GM23338 (cell line): ENCODE results near the gene SOX12. TPM values are rescaled to one million over a fixed set of nuclear protein-coding genes. Genes with fewer than 3 reads are reported as not detected.

Experiments
- ATAC-seq: fragments of 200-7000 bp; cut with Tn5 transposase; 3 replicates; pipeline ENCODE4 v1.9.1; 2020
- DNase-seq: peaks from one replicate; pipeline ENCODE4 v3.0.0-alpha.2; 2015; ENCODE audit warnings: low spot score
- H2AFZ ChIP-seq: fragments of 200-600 bp; sonication (generic); 2 replicates; pipeline ENCODE4 v1.8.0; 2016; ENCODE audit warnings: antibody characterized with exemption, mild to moderate bottlenecking, moderate library complexity
- H3F3A ChIP-seq: fragments of 200-600 bp; sonication (generic); replicated peaks from 2 replicates; pipeline ENCODE4 v1.8.0; 2017; ENCODE audit warnings: antibody characterized with exemption, mixed run types, low read depth
- H3K27ac ChIP-seq: fragments of 200-600 bp; sonication (generic); 2 replicates; pipeline ENCODE4 v1.6.1; 2016; ENCODE audit warnings: low read depth
- H3K27me3 ChIP-seq: fragments of 200-600 bp; sonication (generic); 2 replicates; pipeline ENCODE4 v1.8.0; 2016; ENCODE audit warnings: mild to moderate bottlenecking, mixed run types, moderate library complexity; ENCODE audit not compliant: insufficient read depth
- H3K36me3 ChIP-seq: fragments of 200-600 bp; sonication (generic); 2 replicates; pipeline ENCODE4 v1.8.0; 2016; ENCODE audit warnings: mild to moderate bottlenecking; ENCODE audit not compliant: insufficient read depth
- H3K4me1 ChIP-seq: fragments of 200-600 bp; sonication (generic); 2 replicates; pipeline ENCODE4 v1.8.0; 2016; ENCODE audit warnings: mild to moderate bottlenecking, moderate library complexity; ENCODE audit not compliant: insufficient read depth
- H3K4me2 ChIP-seq: fragments of 200-600 bp; sonication (generic); 2 replicates; pipeline ENCODE4 v1.7.1; 2017; ENCODE audit warnings: mixed run types
- H3K4me3 ChIP-seq: fragments of 200-600 bp; sonication (generic); 2 replicates; pipeline ENCODE4 v1.6.1; 2016; ENCODE audit warnings: mixed run types
- H3K79me2 ChIP-seq: fragments of 200-600 bp; sonication (generic); replicated peaks from 2 replicates; pipeline ENCODE4 v1.8.0; 2017; ENCODE audit warnings: mild to moderate bottlenecking; ENCODE audit not compliant: insufficient read depth
- H3K9me2 ChIP-seq: fragments of 200-600 bp; sonication (generic); 2 replicates; pipeline ENCODE4 v1.8.0; 2017; ENCODE audit not compliant: insufficient read depth
- H4K20me1 ChIP-seq: fragments of 200-600 bp; sonication (generic); replicated peaks from 2 replicates; pipeline ENCODE4 v1.8.0; 2017; ENCODE audit warnings: mild to moderate bottlenecking; ENCODE audit not compliant: insufficient read depth
- H3K27ac Mint-ChIP-seq: 2 replicates; pipeline ENCODE4 v1.8.0; 2020; ENCODE audit warnings: inconsistent platforms, mild to moderate bottlenecking, moderate library complexity, mixed read lengths
- H3K27me3 Mint-ChIP-seq: 3 replicates; pipeline ENCODE4 v1.8.0; 2022; ENCODE audit warnings: low read depth, mild to moderate bottlenecking, moderate library complexity, mixed read lengths, inconsistent platforms; ENCODE audit not compliant: insufficient read depth, poor library complexity
- H3K36me3 Mint-ChIP-seq: 3 replicates; pipeline ENCODE4 v1.8.0; 2021; ENCODE audit warnings: low read depth, mild to moderate bottlenecking, inconsistent platforms, moderate library complexity, mixed read lengths
- H3K4me1 Mint-ChIP-seq: 3 replicates; pipeline ENCODE4 v1.8.0; 2020; ENCODE audit warnings: mild to moderate bottlenecking, inconsistent platforms, mixed read lengths
- H3K4me3 Mint-ChIP-seq: 3 replicates; pipeline ENCODE4 v1.8.0; 2021; ENCODE audit warnings: moderate library complexity, mild to moderate bottlenecking, inconsistent platforms, mixed read lengths
- H3K9me3 Mint-ChIP-seq: 3 replicates; pipeline ENCODE4 v1.8.0; 2020; ENCODE audit warnings: moderate library complexity, mild to moderate bottlenecking, inconsistent platforms, mixed read lengths
- CREB1 ChIP-seq: fragments of 250-450 bp; sonication (Bioruptor Pico); IDR thresholded peaks from 2 replicates; pipeline ENCODE4 v1.5.0; 2020; ENCODE audit warnings: low read depth, mild to moderate bottlenecking, moderate library complexity
- EZH2 ChIP-seq: fragments of 200-600 bp; sonication (generic); IDR thresholded peaks from one replicate; pipeline ENCODE4 v1.8.0; 2017; ENCODE audit warnings: antibody characterized with exemption, mild to moderate bottlenecking, low read depth; ENCODE audit not compliant: unreplicated experiment
- EZH2phosphoT487 ChIP-seq: fragments of 200-600 bp; sonication (generic); IDR thresholded peaks from one replicate; pipeline ENCODE4 v1.8.1; 2018; ENCODE audit warnings: antibody characterized with exemption; ENCODE audit not compliant: unreplicated experiment
- JUNB ChIP-seq: IDR thresholded peaks from one replicate; pipeline ENCODE4 v1.6.1; 2016; ENCODE audit warnings: antibody characterized with exemption; ENCODE audit not compliant: unreplicated experiment
- POLR2AphosphoS5 ChIP-seq: IDR thresholded peaks from 2 replicates; pipeline ENCODE4 v1.6.1; 2016; ENCODE audit warnings: antibody characterized with exemption, low read depth
- STAT1 ChIP-seq: IDR thresholded peaks from one replicate; pipeline ENCODE4 v1.6.1; 2016; ENCODE audit warnings: antibody characterized with exemption; ENCODE audit not compliant: unreplicated experiment
- ZNF114 ChIP-seq: fragments of 250-450 bp; sonication (Bioruptor Pico); IDR thresholded peaks from 2 replicates; pipeline ENCODE4 v1.5.0; 2020; ENCODE audit warnings: mild to moderate bottlenecking, moderate library complexity
- ZNF331 ChIP-seq: fragments of 250-450 bp; sonication (Bioruptor Pico); IDR thresholded peaks from 2 replicates; pipeline ENCODE4 v1.5.0; 2020; ENCODE audit warnings: low read depth, mild to moderate bottlenecking, moderate library complexity
- ZNF462 ChIP-seq: fragments of 250-450 bp; sonication (Bioruptor Pico); IDR thresholded peaks from 2 replicates; pipeline ENCODE4 v1.5.0; 2020; ENCODE audit warnings: mild to moderate bottlenecking, moderate library complexity
- polyA plus RNA-seq: library from polyadenylated mRNA; unstranded; fragments of >200 nt; fragmentation: Nextera tagmentation; extraction: Ambion mirVana; gene quantifications from 2 replicates; pipeline ENCODE4 v1.2.1, GENCODE V29; 2016
- total RNA-seq: library from RNA; depleted of rRNA; stranded (reverse); fragments of >200 nt; shearing (Covaris generic); gene quantifications from 2 replicates; pipeline ENCODE4 v1.2.3, GENCODE V29; 2014
- TF ChIP-seq, protein P1 (sequence below), 2 experiments: fragments of 200-600 bp in 1 of 2; sonication (generic) in 1 of 2; conservative IDR thresholded peaks; 2 replicates each; pipeline versions ENCODE4 v1.5.1 to v1.6.1; 2016 to 2017; ENCODE audit warnings: antibody characterized with exemption in 2 of 2, low read depth in 2 of 2, mild to moderate bottlenecking in 2 of 2, moderate library complexity in 1 of 2
- TF ChIP-seq, protein P2 (sequence below): IDR thresholded peaks from one replicate; pipeline ENCODE4 v1.6.1; 2018; ENCODE audit warnings: antibody characterized with exemption; ENCODE audit not compliant: unreplicated experiment
- TF ChIP-seq, protein P3 (sequence below): IDR thresholded peaks from 2 replicates; pipeline ENCODE4 v1.6.1; 2016; ENCODE audit warnings: antibody characterized with exemption

Gene SOX12
- total and polyA plus RNA-seq, 2 experiments from 2014 or later = 14.1 to 32.0 TPM

DNA sequence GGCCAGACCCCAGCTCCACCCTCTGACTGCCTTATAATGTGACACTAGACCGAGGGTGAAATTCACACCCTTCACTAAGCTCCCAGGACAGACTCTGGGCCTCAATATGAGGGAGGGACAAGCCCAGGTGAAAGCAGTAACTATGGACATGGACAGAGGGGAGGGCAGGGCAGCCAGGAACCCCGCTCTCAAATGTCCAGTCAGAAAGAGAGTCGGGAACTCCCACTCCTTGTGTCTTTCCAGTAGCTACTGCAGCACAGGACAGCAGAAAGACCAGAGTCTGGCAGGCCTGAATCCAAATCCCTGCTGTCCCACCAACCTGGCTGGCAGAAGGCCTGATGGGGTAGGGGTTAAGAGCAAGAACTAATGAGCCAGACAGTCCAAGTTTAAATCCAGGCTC is 41.2 kb upstream of the SOX12 start (continued):
- TF ChIP-seq ZNF462 (CRISPR knock-in tag) (no peak), JUNB (no peak), EZH2phosphoT487 (no peak), EZH2 (no peak), STAT1 (no peak), POLR2AphosphoS5 (no peak)
- TF ChIP-seq, protein P1, sequence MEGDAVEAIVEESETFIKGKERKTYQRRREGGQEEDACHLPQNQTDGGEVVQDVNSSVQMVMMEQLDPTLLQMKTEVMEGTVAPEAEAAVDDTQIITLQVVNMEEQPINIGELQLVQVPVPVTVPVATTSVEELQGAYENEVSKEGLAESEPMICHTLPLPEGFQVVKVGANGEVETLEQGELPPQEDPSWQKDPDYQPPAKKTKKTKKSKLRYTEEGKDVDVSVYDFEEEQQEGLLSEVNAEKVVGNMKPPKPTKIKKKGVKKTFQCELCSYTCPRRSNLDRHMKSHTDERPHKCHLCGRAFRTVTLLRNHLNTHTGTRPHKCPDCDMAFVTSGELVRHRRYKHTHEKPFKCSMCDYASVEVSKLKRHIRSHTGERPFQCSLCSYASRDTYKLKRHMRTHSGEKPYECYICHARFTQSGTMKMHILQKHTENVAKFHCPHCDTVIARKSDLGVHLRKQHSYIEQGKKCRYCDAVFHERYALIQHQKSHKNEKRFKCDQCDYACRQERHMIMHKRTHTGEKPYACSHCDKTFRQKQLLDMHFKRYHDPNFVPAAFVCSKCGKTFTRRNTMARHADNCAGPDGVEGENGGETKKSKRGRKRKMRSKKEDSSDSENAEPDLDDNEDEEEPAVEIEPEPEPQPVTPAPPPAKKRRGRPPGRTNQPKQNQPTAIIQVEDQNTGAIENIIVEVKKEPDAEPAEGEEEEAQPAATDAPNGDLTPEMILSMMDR (conservative IDR thresholded peaks at IDR 0.05; ENCODE audit: low read depth in 2 of 2) = no peak

DNA sequence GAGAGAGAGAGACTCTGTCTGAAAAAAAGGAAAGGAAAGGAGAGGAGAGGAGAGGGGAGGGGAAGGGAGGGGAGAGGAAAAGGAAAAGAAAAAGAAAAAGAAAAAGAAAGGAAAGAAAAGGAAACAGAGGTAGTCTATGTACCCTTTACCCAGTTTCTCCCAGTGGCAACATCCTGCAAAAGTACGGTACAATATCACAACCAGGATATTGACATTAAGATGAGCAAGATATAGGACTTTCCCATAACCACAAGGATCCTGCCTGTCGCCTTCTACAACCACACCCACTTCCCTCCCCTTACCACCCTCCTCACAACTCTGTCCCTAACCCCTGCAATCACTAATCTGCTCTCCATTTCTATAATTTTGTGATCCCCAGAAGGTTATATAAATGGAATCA is 38.8 kb upstream of the SOX12 start:
- Mint-ChIP-seq H3K4me3 (no peak overlapping the region), H3K27me3 (peaks cover 4% of the 10 kb centered on the region), H3K27ac (no peak overlapping the region), H3K36me3 (peaks cover 24% of the 10 kb centered on the region), H3K9me3 (no peaks in the 10 kb centered on the region), H3K4me1 (0 out of 3 replicates have a peak, but pooled peaks cover 4% of the 10 kb centered on the region)
- no peak overlapping the region for H3K4me3 ChIP-seq
- no peaks in the 10 kb centered on the region; the same call in 1 of the 2 replicates for H3K27me3 ChIP-seq
- no peak overlapping the region for H2AFZ ChIP-seq
- no peak overlapping the region for H3K27ac ChIP-seq
- 0 out of 2 replicates have a peak, but pooled peaks cover 4% of the 10 kb centered on the region for H3F3A ChIP-seq
- ATAC-seq = no peak
- H3K4me1 ChIP-seq = peaks cover 14% of the 10 kb centered on the region
- H3K36me3 ChIP-seq = no peaks in the 10 kb centered on the region
- peaks cover 6% of the 10 kb centered on the region; the same call in 1 of the 2 replicates for H4K20me1 ChIP-seq
- H3K9me2 ChIP-seq = no peaks in the 10 kb centered on the region
- H3K79me2 ChIP-seq = peaks cover 14% of the 10 kb centered on the region
- DNase-seq = no peak
- H3K4me2 ChIP-seq = no peak overlapping the region
- TF ChIP-seq JUNB (no peak), ZNF331 (no peak), ZNF114 (CRISPR knock-in tag) (no peak), EZH2phosphoT487 (no peak), CREB1 (CRISPR knock-in tag) (no peak), POLR2AphosphoS5 (no peak), STAT1 (no peak)
- TF ChIP-seq, protein P2, sequence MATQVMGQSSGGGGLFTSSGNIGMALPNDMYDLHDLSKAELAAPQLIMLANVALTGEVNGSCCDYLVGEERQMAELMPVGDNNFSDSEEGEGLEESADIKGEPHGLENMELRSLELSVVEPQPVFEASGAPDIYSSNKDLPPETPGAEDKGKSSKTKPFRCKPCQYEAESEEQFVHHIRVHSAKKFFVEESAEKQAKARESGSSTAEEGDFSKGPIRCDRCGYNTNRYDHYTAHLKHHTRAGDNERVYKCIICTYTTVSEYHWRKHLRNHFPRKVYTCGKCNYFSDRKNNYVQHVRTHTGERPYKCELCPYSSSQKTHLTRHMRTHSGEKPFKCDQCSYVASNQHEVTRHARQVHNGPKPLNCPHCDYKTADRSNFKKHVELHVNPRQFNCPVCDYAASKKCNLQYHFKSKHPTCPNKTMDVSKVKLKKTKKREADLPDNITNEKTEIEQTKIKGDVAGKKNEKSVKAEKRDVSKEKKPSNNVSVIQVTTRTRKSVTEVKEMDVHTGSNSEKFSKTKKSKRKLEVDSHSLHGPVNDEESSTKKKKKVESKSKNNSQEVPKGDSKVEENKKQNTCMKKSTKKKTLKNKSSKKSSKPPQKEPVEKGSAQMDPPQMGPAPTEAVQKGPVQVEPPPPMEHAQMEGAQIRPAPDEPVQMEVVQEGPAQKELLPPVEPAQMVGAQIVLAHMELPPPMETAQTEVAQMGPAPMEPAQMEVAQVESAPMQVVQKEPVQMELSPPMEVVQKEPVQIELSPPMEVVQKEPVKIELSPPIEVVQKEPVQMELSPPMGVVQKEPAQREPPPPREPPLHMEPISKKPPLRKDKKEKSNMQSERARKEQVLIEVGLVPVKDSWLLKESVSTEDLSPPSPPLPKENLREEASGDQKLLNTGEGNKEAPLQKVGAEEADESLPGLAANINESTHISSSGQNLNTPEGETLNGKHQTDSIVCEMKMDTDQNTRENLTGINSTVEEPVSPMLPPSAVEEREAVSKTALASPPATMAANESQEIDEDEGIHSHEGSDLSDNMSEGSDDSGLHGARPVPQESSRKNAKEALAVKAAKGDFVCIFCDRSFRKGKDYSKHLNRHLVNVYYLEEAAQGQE = no peak
- TF ChIP-seq, protein P3, sequence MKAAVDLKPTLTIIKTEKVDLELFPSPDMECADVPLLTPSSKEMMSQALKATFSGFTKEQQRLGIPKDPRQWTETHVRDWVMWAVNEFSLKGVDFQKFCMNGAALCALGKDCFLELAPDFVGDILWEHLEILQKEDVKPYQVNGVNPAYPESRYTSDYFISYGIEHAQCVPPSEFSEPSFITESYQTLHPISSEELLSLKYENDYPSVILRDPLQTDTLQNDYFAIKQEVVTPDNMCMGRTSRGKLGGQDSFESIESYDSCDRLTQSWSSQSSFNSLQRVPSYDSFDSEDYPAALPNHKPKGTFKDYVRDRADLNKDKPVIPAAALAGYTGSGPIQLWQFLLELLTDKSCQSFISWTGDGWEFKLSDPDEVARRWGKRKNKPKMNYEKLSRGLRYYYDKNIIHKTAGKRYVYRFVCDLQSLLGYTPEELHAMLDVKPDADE = no peak
